Thoracic aorta (tissue), 2 donors: ENCODE data around the gene REV1. TPM values are rescaled to one million over a fixed set of nuclear protein-coding genes. Genes with fewer than 3 reads are reported as not detected.

Source experiments
- ATAC-seq: fragments of 150-250 bp; one replicate; pipeline ENCODE4 v1.8.0; 2017; ENCODE audit warnings: low read depth; ENCODE audit not compliant: insufficient number of reproducible peaks, low FRiP score
- DNase-seq: peaks from one replicate; pipeline ENCODE4 v3.0.0-alpha.2; 2020; ENCODE audit warnings: low spot score
- H3K27ac ChIP-seq, 2 donors: fragments of 200-600 bp; sonication (generic); 1 replicate in 1 of 2; 2 replicates in 1 of 2; pipeline ENCODE4 v1.5.1; 2016; ENCODE audit warnings: mild to moderate bottlenecking in 2 of 2, moderate library complexity in 2 of 2
- H3K27me3 ChIP-seq: fragments of 200-600 bp; sonication (generic); replicated peaks from 2 replicates; pipeline ENCODE4 v1.6.0; 2016; ENCODE audit warnings: mild to moderate bottlenecking; ENCODE audit not compliant: insufficient read depth
- H3K36me3 ChIP-seq: fragments of 200-600 bp; sonication (generic); one replicate; pipeline ENCODE4 v1.5.1; 2016
- H3K4me1 ChIP-seq, 2 donors: fragments of 200-600 bp; sonication (generic); 1 replicate in 1 of 2; 2 replicates in 1 of 2; pipeline versions ENCODE4 v1.5.1 to v1.6.0; 2016; ENCODE audit warnings: low read depth in 2 of 2, mild to moderate bottlenecking in 1 of 2; ENCODE audit not compliant: control insufficient read depth in 1 of 2
- H3K4me3 ChIP-seq: fragments of 200-600 bp; sonication (generic); 2 replicates; pipeline ENCODE4 v1.5.1; 2016; ENCODE audit warnings: mild to moderate bottlenecking
- H3K9me3 ChIP-seq: fragments of 200-600 bp; sonication (generic); 2 replicates; pipeline ENCODE4 v1.5.1; 2016
- CTCF ChIP-seq: fragments of 200-600 bp; sonication (generic); IDR thresholded peaks from one replicate; pipeline ENCODE4 v1.5.1; 2019; ENCODE audit warnings: antibody characterized with exemption
- total RNA-seq, 2 donors: library from RNA; depleted of rRNA; stranded (reverse); fragments of >200 nt; gene quantifications; one replicate each; pipeline versions ENCODE4 v1.1.0 to v1.2.3, GENCODE V29; 2016

The REV1 gene
- total RNA-seq, 2 donors from 2014 or later, result 48.3 to 107 TPM

- H3K36me3 ChIP-seq, result peaks cover 55% of the 10 kb centered on the region
- no peak overlapping the region for H3K4me3 ChIP-seq
- no peaks in the 10 kb centered on the region for H3K27me3 ChIP-seq
- H3K27ac ChIP-seq, result no peak overlapping the region
- ATAC-seq, result no peak
- no peaks in the 10 kb centered on the region for H3K9me3 ChIP-seq
- H3K4me1 ChIP-seq, result no peaks in the 10 kb centered on the region
- TF ChIP-seq CTCF, result no peak
- DNase-seq, result no peak
These were observed 90.0 kb downstream of the REV1 start for GRCh38 chr2:99399795-99400194.

- ATAC-seq (no peak), DNase-seq (no peak)
- Histone ChIP-seq H3K4me3 (no peak overlapping the region), H3K36me3 (peaks cover 61% of the 10 kb centered on the region), H3K9me3 (no peaks in the 10 kb centered on the region), H3K27ac (peak overlapping the region in 1 of 2 donors; percentile 14), H3K27me3 (no peaks in the 10 kb centered on the region), H3K4me1 (no peaks in the 10 kb centered on the region)
- no peak for TF ChIP-seq CTCF
These were observed 90.8 kb downstream of the REV1 start for GRCh38 chr2:99399063-99399462.

- Histone ChIP-seq H3K4me1 (no peaks in the 10 kb centered on the region), H3K36me3 (peaks cover 62% of the 10 kb centered on the region), H3K27ac (no peak overlapping the region), H3K9me3 (no peaks in the 10 kb centered on the region), H3K4me3 (no peak overlapping the region), H3K27me3 (no peaks in the 10 kb centered on the region)
- TF ChIP-seq CTCF, result no peak
- no peak for DNase-seq
- ATAC-seq, result no peak
These were observed 91.5 kb downstream of the REV1 start for GRCh38 chr2:99398303-99398702.

GRCh38 chr2:99397266-99397920 is 92.4 kb downstream of the REV1 start:
- DNase-seq (no peak), ATAC-seq (no peak)
- Histone ChIP-seq H3K27me3 (no peaks in the 10 kb centered on the region), H3K27ac (no peak overlapping the region), H3K9me3 (no peaks in the 10 kb centered on the region), H3K4me3 (no peak overlapping the region), H3K4me1 (no peaks in the 10 kb centered on the region), H3K36me3 (peaks cover 53% of the 10 kb centered on the region)
- TF ChIP-seq CTCF, result no peak

- Histone ChIP-seq H3K4me3 (no peak overlapping the region), H3K27me3 (no peaks in the 10 kb centered on the region), H3K36me3 (peaks cover 46% of the 10 kb centered on the region), H3K27ac (no peak overlapping the region), H3K9me3 (no peaks in the 10 kb centered on the region), H3K4me1 (no peaks in the 10 kb centered on the region)
- TF ChIP-seq CTCF, result no peak
- DNase-seq (no peak), ATAC-seq (no peak)
These were observed 94.2 kb downstream of the REV1 start for GRCh38 chr2:99395589-99396130.
